HG03442 (cell line): ENCODE results near the gene VPS26B.
"Not testable (repeated sequence)": the region's sequence is repeated elsewhere in the genome, so short reads cannot be mapped to it uniquely, and the experiment has no call there.

Source experiments
- ATAC-seq: cut with Tn5 transposase; IDR thresholded peaks from one replicate; pipeline ENCODE4 v1.9.1; 2021; ENCODE audit warnings: mild to moderate bottlenecking, moderate library complexity; ENCODE audit not compliant: unreplicated experiment

Gene VPS26B

GRCh38 chr11:134277183-134278001, 52.9 kb downstream of the VPS26B start:
- ATAC-seq = no peak

- no peak for ATAC-seq
Observed at GRCh38 chr11:134278356-134278755, 53.9 kb downstream of the VPS26B start.

GRCh38 chr11:134281635-134282034, 57.2 kb downstream of the VPS26B start:
- not testable (repeated sequence) for ATAC-seq

GRCh38 chr11:134282121-134283045, 57.9 kb downstream of the VPS26B start:
- no peak for ATAC-seq

- ATAC-seq = no peak
Observed at GRCh38 chr11:134283461-134284230, 59.2 kb downstream of the VPS26B start.

GRCh38 chr11:134284349-134284748, 59.9 kb downstream of the VPS26B start:
- ATAC-seq = not testable (repeated sequence)

GRCh38 chr11:134287561-134287960, 63.1 kb downstream of the VPS26B start:
- ATAC-seq = no peak

- no peak for ATAC-seq
Observed at GRCh38 chr11:134288486-134288885, 64.0 kb downstream of the VPS26B start.

- ATAC-seq = no peak
Observed at GRCh38 chr11:134289167-134289566, 64.7 kb downstream of the VPS26B start.

GRCh38 chr11:134289789-134290188, 65.3 kb downstream of the VPS26B start:
- ATAC-seq = no peak

- no peak for ATAC-seq
Observed at GRCh38 chr11:134290646-134291045, 66.2 kb downstream of the VPS26B start.

GRCh38 chr11:134291196-134291595, 66.7 kb downstream of the VPS26B start:
- ATAC-seq = no peak

GRCh38 chr11:134292661-134293060, 68.2 kb downstream of the VPS26B start:
- no peak for ATAC-seq

- no peak for ATAC-seq
Observed at GRCh38 chr11:134293119-134294113, 68.9 kb downstream of the VPS26B start.

GRCh38 chr11:134294664-134295063, 70.2 kb downstream of the VPS26B start:
- ATAC-seq = no peak
